Stimulated activated CD8-positive, alpha-beta memory T cell treated with anti-CD3 and anti-CD28 coated beads, Interleukin-12 subunit alpha, Interleukin-12 subunit beta, amount 100 ng/mL, for 24 hours (primary cell): ENCODE measurements around the gene EIF4G1.

Experiments
- DNase-seq: peaks from one replicate; pipeline ENCODE4 v3.0.0-alpha.2; 2020; ENCODE audit errors: extremely low read depth

Gene EIF4G1

DNA sequence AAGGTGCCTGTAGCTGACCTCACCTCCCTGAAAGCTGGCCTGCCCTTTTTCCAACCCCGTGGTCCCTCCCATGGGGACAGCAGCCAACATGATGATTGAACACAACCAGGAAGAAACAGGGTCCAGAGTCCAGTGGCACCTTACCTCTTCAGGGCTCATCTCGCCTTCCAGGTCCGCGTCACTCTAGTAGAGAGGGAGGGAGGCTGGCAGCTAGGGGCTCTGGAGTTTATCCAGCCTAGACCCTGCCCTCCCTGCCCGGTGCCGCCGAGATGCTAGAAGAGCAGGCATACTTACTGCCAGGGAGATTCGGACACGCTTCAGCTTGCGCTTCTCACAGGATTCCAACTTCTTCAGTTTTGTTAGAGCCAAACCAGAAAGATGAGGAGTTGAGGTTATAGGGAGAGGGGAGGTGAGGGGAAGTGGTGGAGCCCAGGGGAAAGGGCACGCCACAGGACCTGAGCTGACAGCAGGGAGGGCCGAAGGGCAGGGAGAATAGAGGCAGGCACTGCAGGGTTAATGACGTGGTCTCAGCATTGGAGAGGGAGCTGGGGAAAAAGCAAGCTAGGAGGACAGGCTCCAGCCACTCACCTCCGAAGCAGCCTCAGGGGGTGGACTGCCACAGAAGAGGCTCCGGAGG lies 37.9 kb downstream of the EIF4G1 start:
- DNase-seq, result no peak

DNA sequence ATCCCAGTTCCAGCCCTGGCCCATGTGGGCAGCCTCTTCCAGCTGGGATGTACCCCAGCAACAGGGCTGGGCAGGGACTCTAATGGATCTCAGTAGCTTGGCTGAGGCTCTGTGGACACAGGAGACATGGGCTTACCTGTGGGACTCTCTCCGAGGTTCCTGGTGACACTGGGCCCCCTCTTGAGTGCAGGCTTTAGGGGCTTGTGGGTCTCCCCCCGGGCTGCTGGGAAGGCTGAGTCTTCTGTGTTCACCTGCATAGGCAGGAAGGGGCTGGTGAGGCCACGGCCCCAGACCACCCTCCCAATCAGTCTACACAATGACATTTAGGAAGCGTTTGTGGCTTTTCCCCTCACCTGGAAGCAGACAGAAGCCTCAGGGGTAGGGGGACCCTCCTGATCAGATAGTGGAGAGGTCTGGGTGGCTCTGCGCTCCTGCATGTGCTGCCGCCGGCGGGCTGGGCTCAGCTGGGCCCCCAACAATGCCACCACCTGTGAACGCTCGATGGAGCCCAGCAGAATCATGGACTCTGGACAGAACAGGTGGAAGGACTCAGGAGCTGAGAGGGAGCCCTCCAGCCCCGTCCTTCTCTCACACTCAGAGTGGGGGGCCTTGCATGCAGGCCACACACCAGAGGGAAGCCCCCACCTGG lies 38.6 kb downstream of the EIF4G1 start:
- no peak for DNase-seq

DNA sequence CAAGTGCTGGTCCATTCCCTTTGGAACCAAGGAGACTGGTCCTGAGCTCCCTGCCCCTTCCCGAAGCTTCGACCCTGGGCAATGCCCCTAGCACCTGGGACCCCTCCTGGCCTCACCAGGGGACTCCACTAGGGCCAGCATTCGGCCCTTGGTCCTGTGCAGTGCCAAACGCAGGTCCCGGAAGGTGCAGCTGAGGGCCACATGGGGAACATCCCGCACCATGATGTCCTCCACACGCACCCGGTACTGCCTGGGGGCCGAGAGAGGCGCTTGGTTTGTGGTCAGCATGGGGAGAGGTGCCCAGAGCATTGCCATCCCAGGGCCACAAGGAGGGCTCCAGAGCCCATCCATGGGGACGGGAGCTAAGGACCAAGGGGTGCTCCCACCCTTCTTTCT lies 39.1 kb downstream of the EIF4G1 start:
- DNase-seq, result no peak

DNA sequence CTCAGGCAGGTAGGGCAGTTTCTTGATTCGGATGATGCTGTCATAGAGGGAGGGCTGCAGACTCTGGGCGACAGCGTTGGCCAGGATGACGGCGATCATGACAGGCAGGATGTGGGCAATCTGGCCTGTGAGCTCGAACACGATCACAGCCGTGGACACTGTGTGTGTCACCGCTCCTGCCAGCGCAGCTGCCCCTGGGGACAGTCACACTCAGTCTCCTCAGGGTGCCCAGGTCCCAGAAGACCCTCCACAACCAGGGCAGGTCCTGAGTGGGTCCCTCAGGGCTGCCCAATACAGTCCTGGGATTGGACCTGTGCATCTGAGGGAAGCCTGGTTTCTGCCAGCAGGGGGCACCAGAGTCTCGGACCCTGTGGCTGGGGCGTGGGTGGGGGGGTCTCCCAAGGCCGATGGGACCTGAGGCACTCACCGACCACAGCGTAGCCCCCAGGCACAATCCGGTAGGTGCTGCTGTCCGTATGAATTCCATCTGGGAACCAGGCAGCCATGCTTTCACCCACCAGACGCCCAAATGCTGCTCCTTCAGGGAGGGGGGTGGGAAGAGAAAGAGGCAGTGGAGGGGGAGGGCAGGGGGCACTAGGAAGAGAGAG lies 39.8 kb downstream of the EIF4G1 start:
- DNase-seq, result no peak

DNA sequence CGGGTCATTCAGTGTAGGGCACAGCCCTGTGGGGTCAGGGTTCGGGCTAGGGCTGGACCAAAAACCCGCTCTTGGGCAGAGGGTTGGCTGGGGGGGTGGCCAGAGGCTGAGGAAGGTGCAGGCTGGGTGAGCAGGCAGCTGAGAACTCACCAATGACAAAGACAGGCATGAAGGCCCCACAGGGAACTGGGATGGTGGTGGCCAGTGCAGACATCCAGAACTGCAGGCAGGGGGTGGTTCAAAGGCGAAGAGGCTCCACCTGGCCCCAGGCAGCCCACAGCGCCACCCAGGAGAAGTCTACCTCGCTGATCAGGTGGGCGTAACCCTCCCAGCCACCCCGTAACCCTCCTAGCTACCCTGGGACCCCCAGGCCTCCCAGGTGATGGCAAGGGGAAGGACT lies 40.3 kb downstream of the EIF4G1 start:
- no peak for DNase-seq

DNA sequence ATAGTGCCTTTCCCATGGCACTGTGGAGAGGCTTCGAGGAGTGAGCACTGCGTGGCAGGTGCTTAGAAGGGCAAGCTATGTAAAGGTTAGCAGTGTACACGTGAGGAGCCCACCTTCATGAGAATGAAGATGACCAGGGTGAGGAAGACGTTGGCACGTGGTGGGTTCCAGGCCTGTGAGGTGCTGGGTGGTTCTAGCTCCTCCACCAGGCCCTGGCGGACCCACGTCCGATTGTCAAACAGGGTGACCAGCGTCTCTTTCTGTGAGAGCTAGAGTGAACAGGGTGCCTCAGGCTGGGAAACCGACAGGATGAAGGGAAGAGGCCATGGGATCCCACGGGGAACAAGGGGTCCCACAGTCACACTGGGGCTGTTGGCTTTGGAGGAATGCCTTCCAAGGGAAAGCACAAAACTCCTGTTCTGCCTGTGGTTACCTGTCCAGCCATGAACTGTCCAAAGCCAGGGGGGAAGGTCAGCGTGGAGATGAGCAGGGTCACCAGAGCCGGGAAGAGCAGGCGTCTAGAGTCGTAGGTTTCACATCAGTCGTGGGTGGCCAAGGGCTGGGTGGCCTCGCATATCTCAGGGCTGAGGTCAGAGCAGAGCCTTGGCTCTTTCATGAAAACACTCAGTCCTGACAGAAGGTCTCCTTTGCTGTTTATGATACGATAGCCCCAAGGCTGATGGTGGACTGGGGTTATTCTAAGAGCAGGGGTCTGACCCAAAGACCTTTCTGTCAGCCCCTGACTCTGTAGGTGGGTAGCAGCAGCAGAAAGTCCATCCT lies 41.0 kb downstream of the EIF4G1 start:
- no peak for DNase-seq

DNA sequence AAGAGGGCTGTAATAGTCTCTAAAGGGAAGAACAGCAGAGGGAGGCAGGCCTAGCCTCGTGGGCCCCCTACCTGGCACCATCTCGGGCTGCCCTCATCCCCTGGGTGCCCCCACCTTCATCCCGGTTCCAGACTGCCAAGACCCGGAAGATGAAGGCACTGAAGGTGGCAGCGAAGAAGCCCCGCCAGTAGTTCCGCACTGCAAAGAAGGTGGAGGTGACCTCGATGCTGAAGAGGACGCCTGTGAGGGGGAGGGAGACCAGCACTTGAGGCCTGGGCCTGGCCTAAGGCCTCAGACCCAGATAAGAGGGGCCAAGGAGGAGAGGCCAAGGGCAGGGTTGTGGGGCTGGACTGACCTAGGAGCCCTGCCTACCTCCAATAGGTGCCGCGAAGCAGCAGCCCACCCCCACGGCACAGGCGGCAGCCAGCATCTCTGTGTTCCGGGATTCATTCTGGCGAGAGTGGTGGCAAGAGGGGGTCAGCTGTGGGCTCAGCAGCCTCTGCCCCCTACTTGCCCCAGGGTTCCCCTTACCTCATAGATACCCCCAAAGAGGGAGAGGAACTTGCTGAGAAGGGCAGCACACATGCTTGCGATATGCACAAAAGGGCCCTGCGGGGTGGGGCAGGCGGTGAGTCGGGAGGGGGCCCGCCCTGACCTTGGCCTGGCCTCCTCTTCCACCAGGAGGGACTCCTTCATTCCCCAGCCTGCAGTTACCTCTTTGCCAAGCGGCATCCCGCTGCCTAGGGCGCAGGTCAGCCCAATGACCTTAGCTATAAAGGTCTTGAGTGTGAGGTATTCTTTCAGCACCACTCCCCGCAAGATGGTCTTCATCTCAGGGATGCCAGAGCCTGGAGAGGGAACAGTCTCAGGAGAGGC lies 43.1 kb downstream of the EIF4G1 start:
- DNase-seq, result no peak

DNA sequence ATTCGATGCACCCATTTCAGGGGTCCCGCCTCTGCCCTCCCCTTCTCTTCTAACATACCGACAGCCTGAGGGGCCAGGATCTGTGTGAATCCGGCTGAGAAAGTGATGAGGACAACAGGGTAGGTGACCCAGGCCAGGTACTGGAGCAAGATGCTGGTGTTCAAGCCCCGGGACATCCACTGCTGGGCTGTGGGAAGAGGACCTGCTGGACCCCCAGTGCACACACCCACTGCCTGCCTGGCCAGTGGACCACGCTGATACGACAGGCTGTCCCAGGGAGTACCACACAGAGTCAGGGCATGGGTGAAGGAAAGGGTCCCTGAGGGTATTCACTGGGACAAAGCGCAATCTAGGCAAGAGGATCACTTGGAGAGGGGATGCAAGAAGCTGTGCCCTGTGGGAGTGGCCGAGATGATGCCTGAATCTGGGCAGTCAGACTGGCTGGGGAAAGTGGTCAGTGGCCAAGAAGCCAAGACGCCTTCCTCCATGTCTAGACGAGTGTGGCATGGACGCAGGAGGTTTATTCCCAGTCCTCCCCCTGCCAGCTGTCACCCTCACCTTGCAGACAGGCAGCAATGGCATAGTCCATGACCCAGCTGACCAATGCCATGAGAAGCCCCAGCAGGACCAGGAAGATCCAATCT lies 43.8 kb downstream of the EIF4G1 start:
- no peak for DNase-seq

DNA sequence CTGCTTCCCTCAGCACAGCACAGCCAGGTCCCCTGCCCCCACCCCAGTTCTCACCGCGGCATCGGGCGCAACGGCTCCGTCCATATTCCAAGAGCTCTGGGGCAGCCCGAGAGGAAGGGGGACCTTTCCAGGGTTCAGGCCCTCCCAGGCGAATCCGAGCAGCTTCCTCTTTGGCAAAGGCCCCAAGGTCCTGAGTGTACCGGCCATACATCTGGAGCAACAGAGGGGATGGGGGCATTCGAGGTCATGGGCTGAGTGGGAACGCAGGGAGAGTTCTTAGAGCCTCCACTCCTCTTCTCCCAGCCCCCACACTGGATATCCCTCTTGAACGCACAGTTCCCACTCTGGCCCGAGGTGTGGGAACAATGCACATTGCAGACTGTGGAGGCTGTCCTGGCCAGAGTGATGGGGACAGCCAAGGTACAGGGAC lies 44.5 kb downstream of the EIF4G1 start:
- no peak for DNase-seq

DNA sequence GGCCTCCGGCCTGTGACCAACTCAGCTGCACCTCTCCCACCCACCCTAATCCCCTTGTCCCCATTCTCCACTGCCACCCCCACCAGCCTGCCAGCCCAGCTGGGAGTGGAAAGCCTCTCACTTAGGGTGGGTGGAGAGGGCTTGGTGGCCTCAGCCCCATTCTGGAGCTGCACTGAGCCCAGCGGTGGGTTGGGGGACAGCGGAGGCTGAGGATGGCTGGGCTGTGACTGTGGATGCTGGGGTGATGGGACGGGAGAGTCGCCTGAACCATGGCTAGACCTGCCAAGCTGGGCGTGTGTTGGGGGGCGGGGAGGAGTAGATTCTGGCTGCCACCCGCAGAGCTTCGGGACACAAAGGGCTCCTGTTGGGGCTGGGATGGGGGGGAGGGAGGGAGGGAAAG lies 45.2 kb downstream of the EIF4G1 start:
- no peak for DNase-seq

DNA sequence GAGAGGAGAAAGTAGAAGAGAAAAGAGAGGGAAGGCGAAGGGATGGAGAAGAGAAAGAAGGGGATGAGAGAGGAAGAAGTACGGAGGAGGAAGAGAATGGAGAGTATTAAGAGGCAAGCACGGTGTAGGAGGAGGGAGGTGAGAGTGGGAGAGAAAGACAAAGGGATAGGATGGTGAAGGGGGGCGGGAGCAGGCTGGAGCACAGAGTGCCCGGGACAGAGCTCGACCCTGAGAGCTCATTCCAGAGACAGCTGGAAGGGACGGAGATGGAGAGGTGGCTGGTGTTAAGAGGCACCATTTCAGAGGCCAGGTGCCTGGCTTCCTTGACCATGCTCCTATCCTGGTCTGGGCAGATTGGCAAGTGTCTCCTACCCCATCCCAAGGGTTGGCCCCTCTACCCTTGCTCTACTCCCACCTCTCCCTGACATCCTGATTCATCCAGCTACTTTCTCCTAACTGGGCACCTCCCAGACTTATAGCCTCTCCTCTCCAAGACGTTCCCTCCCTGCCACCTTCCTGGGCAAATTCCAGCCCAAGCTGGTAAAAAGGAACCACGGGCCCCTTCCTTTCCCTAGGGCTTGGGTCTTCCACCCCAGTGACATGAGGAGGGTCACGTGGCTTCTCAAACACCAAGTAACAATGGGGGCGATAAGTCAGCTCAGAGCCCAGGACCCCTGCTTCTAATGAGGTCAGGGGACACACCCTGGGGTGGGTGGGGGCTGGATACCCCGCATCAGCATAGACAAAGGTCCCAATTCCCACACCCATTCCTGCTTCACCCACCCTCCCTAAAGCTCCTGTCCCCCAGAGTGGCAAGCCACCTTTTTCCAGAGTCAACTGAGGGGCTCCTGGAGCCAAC lies 45.9 kb downstream of the EIF4G1 start:
- no peak for DNase-seq

DNA sequence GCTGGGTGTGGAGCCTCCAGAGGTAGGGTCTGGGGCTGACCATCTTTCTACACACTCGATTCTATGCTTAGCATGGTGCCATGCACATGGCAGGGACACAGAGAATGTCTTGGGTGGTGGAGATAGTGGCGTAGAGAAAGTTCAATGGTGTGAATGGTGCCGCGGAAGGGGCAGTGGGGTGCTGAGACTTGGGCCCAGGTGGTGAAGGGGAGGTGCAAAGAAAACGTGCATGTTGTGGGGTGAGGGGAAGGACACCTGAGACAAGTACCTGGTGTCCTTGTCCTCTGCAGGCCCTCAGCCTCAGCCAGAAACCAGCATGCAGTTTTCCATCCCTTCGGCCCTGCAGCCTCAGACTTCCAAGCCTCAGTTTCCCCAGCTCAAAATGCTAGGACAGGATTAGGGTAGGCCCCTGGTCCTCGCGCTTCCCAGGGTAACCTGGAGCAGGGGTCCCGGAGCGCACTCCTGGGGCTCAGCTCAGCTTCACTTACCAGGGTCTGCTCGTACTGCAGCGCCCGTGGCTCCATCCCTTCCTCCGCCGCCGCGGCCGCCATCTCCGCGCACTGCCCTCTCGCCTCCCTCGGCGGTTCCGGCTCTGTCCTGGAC lies 46.6 kb downstream of the EIF4G1 start:
- DNase-seq, result no peak

DNA sequence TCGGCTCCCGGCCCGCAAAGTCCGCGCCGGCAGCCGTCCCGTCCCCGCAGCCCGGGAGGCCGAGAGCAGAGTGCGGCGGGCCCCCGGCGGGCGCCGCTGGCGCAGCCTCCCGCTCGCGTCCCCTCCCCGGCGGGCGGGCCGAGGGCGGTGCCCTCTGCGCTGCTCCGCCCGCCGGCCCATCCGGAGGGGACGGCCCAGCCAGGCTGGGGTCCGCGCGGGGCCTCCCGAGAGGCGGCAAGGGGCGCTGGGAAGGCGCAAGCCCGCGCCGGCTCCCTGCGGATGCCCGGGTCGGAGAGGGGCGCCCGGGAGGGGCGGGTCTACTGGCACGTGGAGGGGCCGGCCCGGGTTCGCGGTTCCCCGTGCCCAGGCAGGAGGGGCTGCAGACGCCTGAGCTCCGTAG lies 47.1 kb downstream of the EIF4G1 start, which contains the start of the genes CLCN2 and POLR2H:
Gene CLCN2, minus strand, starts transcription at position 74 of the 400 bp plus-strand sequence. CDS start 126 bp downstream, outside the sequence.
Gene POLR2H, plus strand, starts transcription at position 179 of the 400 bp plus-strand sequence. CDS start 1,783 bp downstream, outside the sequence.
- no peak for DNase-seq

DNA sequence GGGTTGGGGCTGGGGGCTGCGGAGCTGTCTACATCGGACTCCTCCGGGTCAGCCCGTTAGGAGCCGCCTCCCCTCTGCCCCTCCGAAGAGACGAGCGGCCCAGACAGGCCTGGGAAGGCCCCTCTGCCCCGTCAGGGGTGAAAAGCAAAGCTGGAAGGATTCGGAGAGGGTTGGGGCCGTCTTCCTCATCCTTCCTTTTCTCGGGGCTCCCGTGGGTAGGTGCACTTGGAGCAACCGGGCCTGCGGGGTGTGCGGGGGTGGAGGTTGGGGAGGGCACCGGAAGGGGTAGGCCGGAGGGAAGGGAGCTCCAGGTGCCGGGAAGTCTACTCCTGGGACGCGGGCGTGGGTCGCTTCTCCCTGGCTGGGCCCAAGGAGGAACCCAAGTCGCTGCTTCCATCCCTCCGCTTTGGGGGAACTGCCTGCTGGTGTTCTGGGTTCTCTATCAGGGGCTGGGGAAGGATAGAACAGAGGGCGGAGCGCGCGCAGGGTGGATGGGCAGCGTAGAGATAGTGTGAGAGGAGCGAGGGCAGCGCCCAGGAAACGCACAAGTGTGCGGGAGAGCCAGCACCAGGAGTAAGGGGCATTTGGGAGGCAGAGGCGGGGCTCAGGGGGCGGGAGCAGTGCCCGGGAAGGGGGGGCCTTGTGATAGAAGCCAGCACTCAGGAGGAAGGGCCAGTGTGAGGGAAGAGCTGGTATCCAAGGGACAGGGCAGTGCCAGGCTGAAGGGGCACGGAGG lies 47.7 kb downstream of the EIF4G1 start:
- DNase-seq, result no peak

DNA sequence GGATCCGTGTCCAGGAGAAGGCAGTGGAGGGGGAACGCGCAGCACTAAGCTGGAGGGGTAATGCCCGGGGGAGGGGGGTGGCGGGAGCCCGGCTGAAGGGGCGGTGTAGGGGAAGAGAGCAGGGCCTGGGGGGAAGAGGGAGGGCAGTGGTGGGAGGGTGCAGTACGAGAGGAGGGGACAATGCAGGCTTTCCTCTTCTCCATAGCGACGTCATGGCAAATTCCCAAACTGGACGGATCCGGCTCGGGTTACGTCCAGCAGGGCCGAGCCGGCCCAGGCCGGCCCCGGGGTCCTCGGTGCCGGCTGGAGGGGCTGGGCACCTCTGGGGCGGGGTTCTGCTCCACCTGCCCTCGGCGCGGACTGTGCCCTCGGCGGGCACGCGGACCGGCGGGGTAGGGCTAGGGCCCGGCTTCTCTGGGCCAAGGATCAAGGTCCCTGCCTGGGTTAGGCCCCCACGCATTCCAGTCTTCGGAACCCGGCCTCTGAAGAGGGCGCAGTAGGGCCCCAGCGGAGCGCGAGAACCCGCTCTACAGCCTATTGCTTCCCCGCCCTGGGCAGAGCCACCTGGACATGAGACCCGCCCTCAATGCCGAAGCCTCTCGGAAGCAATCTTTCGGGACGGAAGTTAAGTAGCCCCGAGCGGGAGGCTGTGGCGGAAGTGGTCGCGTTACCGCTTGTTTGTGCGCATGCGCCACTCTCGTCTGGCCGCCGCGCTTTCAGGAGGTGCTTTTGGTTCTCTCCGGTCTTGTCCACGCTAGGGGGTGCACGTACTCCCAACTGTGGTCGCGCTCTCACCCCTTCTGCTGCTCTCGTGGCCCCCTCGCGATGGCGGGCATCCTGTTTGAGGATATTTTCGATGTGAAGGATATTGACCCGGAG lies 48.5 kb downstream of the EIF4G1 start:
- peak; percentile 86 for DNase-seq

DNA sequence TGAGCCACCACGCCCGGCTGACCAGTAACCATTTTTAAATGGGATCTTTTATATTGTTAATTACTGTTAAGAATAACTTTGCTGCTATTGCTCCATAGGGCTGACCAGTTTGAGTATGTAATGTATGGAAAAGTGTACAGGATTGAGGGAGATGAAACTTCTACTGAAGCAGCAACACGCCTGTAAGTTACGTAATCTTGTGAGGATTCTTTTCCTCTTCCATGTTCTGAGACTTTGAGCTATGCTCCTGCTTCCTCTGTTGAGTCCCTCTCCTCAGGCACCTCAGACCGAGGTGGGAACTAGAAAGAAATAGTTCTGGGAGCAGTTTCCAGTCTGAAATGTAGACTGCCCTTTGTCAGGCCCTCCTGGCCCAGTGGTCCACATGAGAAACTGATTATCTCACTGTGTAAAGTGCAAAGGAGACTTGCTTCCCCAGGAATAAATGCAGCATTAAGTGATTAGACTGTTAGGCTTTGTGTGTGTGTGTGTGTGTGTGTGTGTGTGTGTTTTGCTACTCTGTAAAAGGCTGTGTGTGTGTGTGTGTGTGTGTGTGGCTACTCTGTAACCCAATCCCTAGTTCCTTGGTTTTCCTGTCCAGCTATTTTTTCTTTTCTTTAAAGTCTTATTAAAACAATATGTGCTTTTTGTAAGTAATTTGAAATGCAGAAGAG lies 52.3 kb downstream of the EIF4G1 start:
- no peak for DNase-seq

DNA sequence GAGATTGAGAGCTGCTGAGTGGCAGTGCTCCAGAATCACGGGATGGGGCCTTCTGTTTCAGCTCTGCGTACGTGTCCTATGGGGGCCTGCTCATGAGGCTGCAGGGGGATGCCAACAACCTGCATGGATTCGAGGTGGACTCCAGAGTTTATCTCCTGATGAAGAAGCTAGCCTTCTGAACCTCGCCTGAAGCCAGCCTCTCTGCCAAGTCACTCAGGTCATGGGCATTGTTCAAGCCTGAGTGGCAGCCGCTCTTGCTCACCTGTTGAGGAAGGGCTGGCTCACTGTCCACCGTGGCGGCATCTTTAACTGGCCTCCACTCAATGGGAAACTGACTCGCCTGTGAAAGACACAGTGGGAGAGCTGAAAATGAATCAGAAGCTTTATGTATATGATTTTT lies 53.7 kb downstream of the EIF4G1 start:
- DNase-seq, result no peak
